HPDE6-E6E7 (cell line): Measurements from ENCODE around the gene YES1.
"Not testable (repeated sequence)": the region's sequence is repeated elsewhere in the genome, so short reads cannot be mapped to it uniquely, and the experiment has no call there.

Experiments used
- DNase-seq: peaks from one replicate; pipeline ENCODE4 v3.0.0; 2011; ENCODE audit warnings: missing footprints; ENCODE audit errors: extremely low spot score

YES1 gene

GRCh38 chr18:730120-730519 lies 81.9 kb downstream of the YES1 start:
- not testable (repeated sequence) for DNase-seq

- no peak for DNase-seq
Measured at GRCh38 chr18:725646-726045, 86.4 kb downstream of the YES1 start.

GRCh38 chr18:723541-724080 lies 88.4 kb downstream of the YES1 start:
- no peak for DNase-seq

GRCh38 chr18:717003-717402 lies 95.0 kb downstream of the YES1 start:
- DNase-seq = no peak

GRCh38 chr18:715626-716025 lies 96.4 kb downstream of the YES1 start:
- DNase-seq = no peak

- DNase-seq = no peak
Measured at GRCh38 chr18:713135-713490, 98.9 kb downstream of the YES1 start.

GRCh38 chr18:712401-713134 lies 99.5 kb downstream of the YES1 start, which contains the start of gene ENOSF1:
TSS of gene ENOSF1 (minus strand) at chr18:712630. CDS start at chr18:712587, 43 bp downstream.
- peak; percentile 83 for DNase-seq

GRCh38 chr18:711657-712400 lies 100.2 kb downstream of the YES1 start:
- peak; percentile 54 for DNase-seq

- DNase-seq = no peak
Measured at GRCh38 chr18:711310-711656, 100.8 kb downstream of the YES1 start.

- DNase-seq = no peak
Measured at GRCh38 chr18:710418-711300, 101.4 kb downstream of the YES1 start.

GRCh38 chr18:709771-710170 lies 102.3 kb downstream of the YES1 start:
- DNase-seq = no peak

GRCh38 chr18:708096-708495 lies 103.9 kb downstream of the YES1 start:
- no peak for DNase-seq

- DNase-seq = no peak
Measured at GRCh38 chr18:706405-706804, 105.6 kb downstream of the YES1 start.

- peak; percentile 16 for DNase-seq
Measured at GRCh38 chr18:703213-703967, 108.7 kb downstream of the YES1 start.

- no peak for DNase-seq
Measured at GRCh38 chr18:697800-698199, 114.2 kb downstream of the YES1 start.

GRCh38 chr18:697012-697411 lies 115.0 kb downstream of the YES1 start:
- no peak for DNase-seq

- DNase-seq = no peak
Measured at GRCh38 chr18:693466-694187, 118.4 kb downstream of the YES1 start.

- no peak for DNase-seq
Measured at GRCh38 chr18:692824-693223, 119.2 kb downstream of the YES1 start.

- no peak for DNase-seq
Measured at GRCh38 chr18:688323-688722, 123.7 kb downstream of the YES1 start.

- DNase-seq = no peak
Measured at GRCh38 chr18:686339-687111, 125.5 kb downstream of the YES1 start.
